H1 (cell line): ENCODE results near the gene CPA2. TPM values are rescaled to one million over a fixed set of nuclear protein-coding genes. Genes with fewer than 3 reads are reported as not detected.

Experiments used
- CHD7 ChIP-seq: fragments of 300-600 bp; sonication (generic); IDR thresholded peaks from 2 replicates; pipeline ENCODE4 v1.7.1; 2012; ENCODE audit warnings: low read length, moderate library complexity, mild to moderate bottlenecking, inconsistent platforms; ENCODE audit not compliant: insufficient replicate concordance
- GTF2F1 ChIP-seq: IDR thresholded peaks from 2 replicates; pipeline ENCODE4 v1.6.1; 2012; ENCODE audit warnings: low read depth, low read length, improper control_type of control experiment, borderline replicate concordance
- KDM5A ChIP-seq: fragments of 200-600 bp; IDR thresholded peaks from 2 replicates; pipeline ENCODE4 v1.7.1; 2012; ENCODE audit warnings: mild to moderate bottlenecking, low read length, inconsistent platforms, mixed read lengths
- NRF1 ChIP-seq: IDR thresholded peaks from 2 replicates; pipeline ENCODE4 v1.6.1; 2011; ENCODE audit warnings: mild to moderate bottlenecking, low read depth, low read length, improper control_type of control experiment
- polyA plus RNA-seq, 7 experiments: library from polyadenylated mRNA; depleted of rRNA in 3 of 7; stranded (reverse) in 5 of 7; unstranded in 2 of 7; fragments of >200 nt in 5 of 7; fragments of 200-250 nt in 2 of 7; gene quantifications; 1 replicate in 5 of 7; 2 replicates in 1 of 7; 4 replicates in 1 of 7; pipeline versions ENCODE4 v1.2.1 to v1.2.3, GENCODE V29; 2011 to 2013; ENCODE audit warnings: missing spikeins in 2 of 7, mixed read lengths in 2 of 7
- total RNA-seq: library from RNA; stranded (reverse); fragmentation: NEBNext Ultra II Directional; extraction: Animal tissue kit (Norgen Biotek cat#: 25700); gene quantifications from 2 replicates; pipeline ENCODE4 v1.2.1, GENCODE V29; 2021

The CPA2 gene
- total and polyA plus RNA-seq, 2 of the 8 experiments (the other 6 are each of a cell fraction or from before 2014, with no cell fraction given), result 0.21 TPM; not detected in 1

GRCh38 chr7:130290745-130291144, 24.1 kb downstream of the CPA2 start (continued):
- TF ChIP-seq CHD7 (no peak), GTF2F1 (no peak), NRF1 (no peak), KDM5A (no peak)
